B cell (primary cell): Measurements from ENCODE around the gene MTHFD1L. TPM values are rescaled to one million over a fixed set of nuclear protein-coding genes. Genes with fewer than 3 reads are reported as not detected.

Source experiments
- ATAC-seq: fragments of 200-7000 bp; cut with Tn5 transposase; one replicate; pipeline ENCODE4 v1.10.0; 2021; ENCODE audit warnings: low read depth, mild to moderate bottlenecking, moderate number of reproducible peaks, moderate library complexity
- CTCF ChIA-PET: fragments of 350-600 bp; sonication (Branson Sonifier 250); formaldehyde crosslinking; loops from one replicate; lab custom pipeline; 2021; ENCODE audit warnings: antibody characterized with exemption, inconsistent platforms; lab: Charles Lee
- POLR2A ChIA-PET: fragments of 350-600 bp; sonication (Branson Sonifier 250); formaldehyde crosslinking; loops from one replicate; lab custom pipeline; 2021; ENCODE audit warnings: antibody characterized with exemption; lab: Charles Lee
- DNase-seq: peaks from one replicate; pipeline ENCODE4 v3.0.0; 2013
- H2AFZ ChIP-seq: 2 replicates; pipeline ENCODE4 v1.6.1; 2012; ENCODE audit warnings: mild to moderate bottlenecking, low read depth, low read length; ENCODE audit not compliant: insufficient read depth, poor library complexity, severe bottlenecking
- H3K27ac ChIP-seq, 2 donors: 1 replicate in 1 of 2; 2 replicates in 1 of 2; pipeline ENCODE4 v1.5.1; 2012 to 2013; ENCODE audit warnings: low read length in 2 of 2, mild to moderate bottlenecking in 2 of 2, moderate library complexity in 1 of 2
- H3K27me3 ChIP-seq, 4 experiments: fragments of 200-600 bp in 1 of 4; sonication (generic) in 1 of 4; replicated peaks in 1 of 4; 1 replicate in 2 of 4; 2 replicates in 2 of 4; pipeline versions ENCODE4 v1.6.1 to v1.7.0; 2013 to 2016; ENCODE audit warnings: low read length in 3 of 4, mild to moderate bottlenecking in 2 of 4, mixed read lengths in 1 of 4, moderate library complexity in 1 of 4; ENCODE audit not compliant: insufficient read depth in 4 of 4, control insufficient read depth in 3 of 4; ENCODE audit errors: control extremely low read depth in 1 of 4
- H3K36me3 ChIP-seq, 2 experiments: replicated peaks in 1 of 2; 1 replicate in 1 of 2; 2 replicates in 1 of 2; pipeline versions ENCODE4 v1.6.1 to v1.7.1; 2013; ENCODE audit warnings: low read length in 1 of 2; ENCODE audit not compliant: insufficient read depth in 2 of 2, control insufficient read depth in 1 of 2; ENCODE audit errors: control extremely low read depth in 1 of 2, extremely low read depth in 1 of 2
- H3K4me1 ChIP-seq, 2 donors: fragments of 200-600 bp in 1 of 2; sonication (generic) in 1 of 2; 1 replicate in 1 of 2; 2 replicates in 1 of 2; pipeline versions ENCODE4 v1.5.1 to v1.6.1; 2013 to 2017; ENCODE audit warnings: low read length in 2 of 2; ENCODE audit not compliant: control insufficient read depth in 2 of 2, insufficient read depth in 2 of 2
- H3K4me2 ChIP-seq: replicated peaks from 2 replicates; pipeline ENCODE3; 2012; ENCODE audit warnings: mild to moderate bottlenecking, low read depth, low read length; ENCODE audit not compliant: poor library complexity, severe bottlenecking
- H3K4me3 ChIP-seq, 5 experiments: fragments of 200-600 bp in 1 of 5; sonication (generic) in 1 of 5; 1 replicate in 3 of 5; 2 replicates in 2 of 5; pipeline versions ENCODE4 v1.5.1 to v1.7.0; 2011 to 2016; ENCODE audit warnings: low read length in 4 of 5, mild to moderate bottlenecking in 4 of 5, low read depth in 2 of 5, control low read depth in 1 of 5, moderate library complexity in 1 of 5; ENCODE audit not compliant: insufficient read depth in 1 of 5; ENCODE audit errors: control extremely low read depth in 1 of 5, extremely low read depth in 1 of 5
- H3K79me2 ChIP-seq: fragments of 200-600 bp; sonication (generic); one replicate; pipeline ENCODE4 v1.6.0; 2016; ENCODE audit warnings: low read length; ENCODE audit not compliant: control insufficient read depth, insufficient read depth
- H3K9ac ChIP-seq: fragments of 200-600 bp; sonication (generic); 2 replicates; pipeline ENCODE4 v1.6.1; 2017; ENCODE audit warnings: mild to moderate bottlenecking, low read length, moderate library complexity
- H3K9me3 ChIP-seq, 3 donors: one replicate each; pipeline versions ENCODE4 v1.6.1 to v1.7.1; 2013; ENCODE audit warnings: low read length in 2 of 3; ENCODE audit not compliant: control insufficient read depth in 2 of 3, insufficient read depth in 1 of 3; ENCODE audit errors: control extremely low read depth in 1 of 3
- H4K20me1 ChIP-seq: 2 replicates; pipeline ENCODE4 v1.6.0; 2012; ENCODE audit warnings: mild to moderate bottlenecking, low read length; ENCODE audit not compliant: insufficient read depth, control insufficient read depth, poor library complexity, severe bottlenecking
- H3K27ac Mint-ChIP-seq: one replicate; pipeline ENCODE4 v1.8.0; 2021; ENCODE audit warnings: mixed read lengths
- H3K27me3 Mint-ChIP-seq: one replicate; pipeline ENCODE4 v1.8.0; 2021; ENCODE audit warnings: mixed read lengths
- H3K4me1 Mint-ChIP-seq: one replicate; pipeline ENCODE4 v1.8.0; 2021; ENCODE audit warnings: mixed read lengths
- H3K4me3 Mint-ChIP-seq: one replicate; pipeline ENCODE4 v1.8.0; 2021; ENCODE audit warnings: mixed read lengths
- H3K9me3 Mint-ChIP-seq: one replicate; pipeline ENCODE4 v1.8.0; 2022; ENCODE audit warnings: mixed read lengths; ENCODE audit not compliant: insufficient read depth
- EZH2 ChIP-seq: IDR thresholded peaks from 2 replicates; pipeline ENCODE4 v1.6.1; 2012; ENCODE audit warnings: borderline replicate concordance, low read depth, mild to moderate bottlenecking, moderate library complexity, low read length; ENCODE audit not compliant: insufficient read depth, poor library complexity, severe bottlenecking
- WGBS: methylation state at CpG from one replicate; pipeline ENCODE4 v1.1.5; 2013; ENCODE audit warnings: missing lambda C conversion rate; ENCODE audit not compliant: insufficient coverage; 5-methylcytosine and 5-hydroxymethylcytosine counted together
- intact Hi-C: fragments of 100-400 bp; cut with micrococcal nuclease; formaldehyde crosslinking; loops from one replicate; pipeline ENCODE4 v1.10.0; 2022
- polyA plus RNA-seq: library from polyadenylated mRNA; depleted of rRNA; stranded (reverse); fragments of >200 nt; gene quantifications from 2 replicates; pipeline ENCODE4 v1.2.3, GENCODE V29; 2012
- total RNA-seq, 2 donors: library from RNA; stranded (reverse); fragments of 120-200 nt in 1 of 2; gene quantifications; 1 replicate in 1 of 2; 2 replicates in 1 of 2; pipeline versions ENCODE4 v1.2.3 to v1.2.4, GENCODE V29; 2013 to 2022
- TF ChIP-seq, protein P1 (sequence below): fragments of 200-600 bp; IDR thresholded peaks from one replicate; pipeline ENCODE4 v1.8.0; 2022; ENCODE audit warnings: antibody characterized with exemption, mild to moderate bottlenecking

The MTHFD1L gene
- total and polyA plus RNA-seq, 2 donors (not counting 1 experiment from before 2014, with no cell fraction given) = 2.9 to 16.1 TPM

DNA sequence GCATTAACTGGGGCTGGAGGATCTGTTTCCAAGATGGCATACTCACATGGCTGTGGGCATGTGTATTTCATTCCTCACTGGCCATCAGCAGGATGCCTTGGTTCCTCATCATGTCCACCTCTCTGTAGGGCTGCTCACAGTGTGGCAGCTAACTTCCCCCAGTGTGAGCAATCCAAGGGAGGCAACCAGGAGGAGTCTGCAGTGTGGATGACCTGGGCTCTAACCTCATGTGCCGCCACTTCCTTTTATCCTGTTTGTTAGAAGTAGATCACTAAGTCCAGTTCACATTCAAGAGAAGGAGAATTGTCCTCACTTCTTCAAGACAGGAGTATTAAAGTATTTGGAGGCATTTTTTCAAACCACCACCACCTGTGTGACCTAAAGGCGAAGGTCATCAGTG is 54.4 kb downstream of the MTHFD1L start:
- H3K4me3 Mint-ChIP-seq = no peak overlapping the region
- H3K4me3 ChIP-seq = no peak overlapping the region
- H3K4me1 Mint-ChIP-seq = peaks cover 5% of the 10 kb centered on the region
- no peaks in the 10 kb centered on the region for H4K20me1 ChIP-seq
- H3K79me2 ChIP-seq = no peaks in the 10 kb centered on the region
- no peak overlapping the region for H2AFZ ChIP-seq
- WGBS = no CpG with 5 or more reads among the region's 2 CpGs
- peaks cover 7 to 9% of the 10 kb centered on the region in 2 experiments for H3K36me3 ChIP-seq
- intact Hi-C loops = no loop called here
- H3K9me3 Mint-ChIP-seq = no peaks in the 10 kb centered on the region
- ChIA-PET POLR2A (no interaction called here), CTCF (no interaction called here)
- ATAC-seq (no peak), DNase-seq (no peak)
- no peaks in the 10 kb centered on the region for H3K9me3 ChIP-seq
- TF ChIP-seq EZH2 = no peak
- TF ChIP-seq, protein P1, sequence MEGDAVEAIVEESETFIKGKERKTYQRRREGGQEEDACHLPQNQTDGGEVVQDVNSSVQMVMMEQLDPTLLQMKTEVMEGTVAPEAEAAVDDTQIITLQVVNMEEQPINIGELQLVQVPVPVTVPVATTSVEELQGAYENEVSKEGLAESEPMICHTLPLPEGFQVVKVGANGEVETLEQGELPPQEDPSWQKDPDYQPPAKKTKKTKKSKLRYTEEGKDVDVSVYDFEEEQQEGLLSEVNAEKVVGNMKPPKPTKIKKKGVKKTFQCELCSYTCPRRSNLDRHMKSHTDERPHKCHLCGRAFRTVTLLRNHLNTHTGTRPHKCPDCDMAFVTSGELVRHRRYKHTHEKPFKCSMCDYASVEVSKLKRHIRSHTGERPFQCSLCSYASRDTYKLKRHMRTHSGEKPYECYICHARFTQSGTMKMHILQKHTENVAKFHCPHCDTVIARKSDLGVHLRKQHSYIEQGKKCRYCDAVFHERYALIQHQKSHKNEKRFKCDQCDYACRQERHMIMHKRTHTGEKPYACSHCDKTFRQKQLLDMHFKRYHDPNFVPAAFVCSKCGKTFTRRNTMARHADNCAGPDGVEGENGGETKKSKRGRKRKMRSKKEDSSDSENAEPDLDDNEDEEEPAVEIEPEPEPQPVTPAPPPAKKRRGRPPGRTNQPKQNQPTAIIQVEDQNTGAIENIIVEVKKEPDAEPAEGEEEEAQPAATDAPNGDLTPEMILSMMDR = no peak
- no peaks in the 10 kb centered on the region for H3K27me3 ChIP-seq
- no peak overlapping the region for H3K9ac ChIP-seq
- H3K27ac Mint-ChIP-seq = no peak overlapping the region
- peaks cover 0 to 4% of the 10 kb centered on the region in 2 donors for H3K4me1 ChIP-seq
- no peaks in the 10 kb centered on the region for H3K27me3 Mint-ChIP-seq
- H3K4me2 ChIP-seq = no peak overlapping the region
- H3K27ac ChIP-seq = no peak overlapping the region

DNA sequence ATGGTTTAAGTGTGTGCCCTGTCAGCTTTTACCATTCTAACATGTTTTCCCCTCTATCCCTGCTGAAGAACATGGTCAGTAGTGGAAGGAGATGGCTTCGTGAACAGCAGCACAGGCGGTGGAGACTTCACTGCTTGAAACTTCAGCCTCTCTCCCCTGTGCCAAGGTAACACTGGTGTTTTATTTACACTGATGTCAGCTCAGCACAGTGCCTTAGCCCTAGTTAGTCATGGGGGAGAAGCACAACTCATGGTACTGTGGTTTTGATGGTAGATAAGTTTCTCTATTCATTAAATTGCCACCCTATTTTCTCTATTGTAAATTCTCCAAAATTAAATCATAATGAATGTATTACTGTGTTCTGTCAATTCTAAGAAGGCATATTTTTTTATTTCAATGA is 56.6 kb downstream of the MTHFD1L start:
- POLR2A ChIA-PET = no interaction called here
- H3K4me2 ChIP-seq = no peak overlapping the region
- no peaks in the 10 kb centered on the region for H4K20me1 ChIP-seq
- TF ChIP-seq, protein P1 = no peak
- no peak for TF ChIP-seq EZH2
- H3K9ac ChIP-seq = no peak overlapping the region
- no peaks in the 10 kb centered on the region for H3K79me2 ChIP-seq
- ATAC-seq = no peak
- H3K27me3 Mint-ChIP-seq = no peaks in the 10 kb centered on the region
- H3K9me3 Mint-ChIP-seq = no peaks in the 10 kb centered on the region
- no peak overlapping the region for H3K27ac Mint-ChIP-seq
- no peak overlapping the region for H3K4me3 ChIP-seq
- WGBS = no CpG with 5 or more reads among the region's 2 CpGs
- H3K4me1 Mint-ChIP-seq = peaks cover 23% of the 10 kb centered on the region
- no peak overlapping the region for H3K27ac ChIP-seq
- DNase-seq = no peak
- no peak overlapping the region for H3K4me3 Mint-ChIP-seq
- CTCF ChIA-PET = no interaction called here
- intact Hi-C loops = no loop called here
- H3K9me3 ChIP-seq = no peaks in the 10 kb centered on the region
- H3K36me3 ChIP-seq = peaks cover 12 to 13% of the 10 kb centered on the region in 2 experiments
- no peaks in the 10 kb centered on the region for H3K27me3 ChIP-seq
- no peak overlapping the region for H2AFZ ChIP-seq
- peaks cover 9 to 12% of the 10 kb centered on the region in 2 donors for H3K4me1 ChIP-seq
